Raji (cell line): ENCODE data around the gene DTX3.
A peak's percentile ranks its signal among the peaks of the same experiment; 100 is the strongest.

ENCODE experiments used
- POLR2A ChIP-seq: IDR thresholded peaks from 2 replicates; pipeline ENCODE4 v1.6.1; 2011; ENCODE audit warnings: low read depth, low read length, control low read depth; ENCODE audit not compliant: insufficient read depth

DTX3 gene

DNA sequence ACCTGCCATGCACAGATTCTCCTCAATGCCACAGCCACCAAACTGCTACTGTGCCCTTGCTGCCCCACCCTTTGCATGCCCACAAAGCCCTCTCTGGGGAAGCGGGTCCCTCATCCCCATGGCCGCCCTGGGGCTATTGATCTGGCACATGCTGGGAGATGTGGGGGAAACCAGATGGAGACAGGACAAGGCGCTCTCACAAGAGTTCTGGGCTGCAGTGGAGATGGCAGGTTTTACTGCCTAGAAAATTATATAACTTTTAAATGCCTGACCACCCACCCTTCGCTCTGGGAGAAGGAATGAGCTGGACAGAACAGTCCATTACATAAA, 24.2 kb upstream of the DTX3 start:
- no peak for TF ChIP-seq POLR2A

DNA sequence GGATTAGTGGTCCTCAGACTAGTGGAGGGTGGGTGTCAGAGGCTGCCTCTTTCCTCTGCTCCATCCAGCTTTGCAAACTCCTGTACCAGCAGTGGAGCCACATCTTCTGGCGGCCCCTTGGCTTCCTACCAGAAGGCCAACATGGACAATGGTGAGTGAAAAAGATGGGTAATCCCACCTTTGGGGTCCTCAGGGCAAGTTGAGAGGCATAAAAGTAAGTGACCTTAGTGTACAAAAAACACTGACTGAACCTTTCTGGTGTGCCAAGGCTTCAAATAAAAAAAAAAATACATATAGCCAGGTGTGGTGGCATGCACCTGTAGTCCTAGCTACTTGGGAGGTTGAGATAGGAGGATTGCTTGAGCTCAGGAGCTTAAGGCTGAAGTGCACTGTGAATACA, 22.8 kb upstream of the DTX3 start:
- TF ChIP-seq POLR2A: no peak

GRCh38 chr12:57582440-57582839, 22.2 kb upstream of the DTX3 start:
- no peak for TF ChIP-seq POLR2A

DNA sequence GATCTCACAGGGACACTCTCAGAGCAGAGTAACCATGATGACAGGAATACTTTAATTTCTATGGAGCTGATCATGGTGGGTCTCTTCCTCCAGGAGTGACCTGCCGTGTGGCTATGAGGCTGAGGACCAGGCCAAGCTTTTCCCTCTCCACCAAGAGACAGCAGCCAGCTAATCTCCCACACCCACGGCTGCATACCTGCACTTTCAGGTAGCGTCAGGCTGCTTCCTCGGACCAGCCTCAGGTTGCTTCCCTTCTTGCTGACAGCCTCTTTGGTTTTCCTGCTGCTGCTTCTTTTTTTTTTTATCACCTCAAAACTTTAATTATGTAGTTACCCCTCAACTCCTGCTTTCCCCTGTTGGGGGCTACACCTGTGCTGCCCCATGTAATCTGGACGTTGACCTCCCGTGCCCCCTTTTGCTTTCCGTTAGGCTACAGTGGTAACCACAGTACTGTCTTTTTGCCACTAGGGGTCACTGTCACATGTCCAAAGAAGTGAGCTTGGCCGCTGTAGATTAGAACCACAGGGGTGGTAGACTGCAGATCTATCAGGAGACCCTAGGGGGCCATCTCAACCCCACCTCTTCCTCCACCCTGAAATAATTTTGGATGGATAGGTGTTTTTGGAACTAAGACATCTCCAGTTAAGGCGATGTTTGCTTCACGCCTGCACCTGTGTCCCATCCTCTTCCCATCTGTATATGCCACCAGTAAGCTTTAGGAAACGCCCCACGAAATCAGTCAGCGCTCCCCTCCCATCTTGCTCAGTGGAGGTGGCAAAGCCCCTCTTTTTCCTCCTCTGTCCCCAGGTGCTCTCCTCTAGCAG, 21.4 kb upstream of the DTX3 start:
- TF ChIP-seq POLR2A: no peak

GRCh38 chr12:57584050-57584449, 20.6 kb upstream of the DTX3 start:
- no peak for TF ChIP-seq POLR2A

GRCh38 chr12:57584690-57585089, 19.9 kb upstream of the DTX3 start:
- TF ChIP-seq POLR2A: no peak

- TF ChIP-seq POLR2A: no peak
These were observed 19.5 kb upstream of the DTX3 start for GRCh38 chr12:57585156-57585555.

DNA sequence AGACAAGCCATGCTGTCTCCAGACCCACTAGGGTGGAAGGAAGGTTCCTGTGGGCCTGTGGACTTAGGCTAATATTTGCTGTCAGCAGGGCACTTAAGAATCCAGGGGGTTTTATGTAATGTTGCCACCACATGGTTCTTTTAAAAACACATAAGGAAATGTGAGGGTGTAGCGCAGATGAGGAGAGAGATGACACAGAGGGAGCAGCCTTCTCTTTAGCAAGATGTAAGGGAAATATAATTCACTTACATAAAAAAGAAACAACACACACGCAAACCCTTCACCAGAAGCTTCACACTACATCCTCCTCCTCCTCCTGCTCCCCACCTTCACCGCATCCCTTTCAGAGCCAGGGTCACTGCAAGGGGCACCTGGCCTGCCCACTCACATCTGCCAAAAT, 18.5 kb upstream of the DTX3 start:
- TF ChIP-seq POLR2A: no peak

- TF ChIP-seq POLR2A: no peak
These were observed 17.7 kb upstream of the DTX3 start for GRCh38 chr12:57586832-57587429.

- TF ChIP-seq POLR2A: no peak
These were observed 14.2 kb upstream of the DTX3 start for GRCh38 chr12:57590479-57590863.

GRCh38 chr12:57590864-57591781, 13.5 kb upstream of the DTX3 start, which contains the start of gene PIP4K2C:
Gene PIP4K2C (plus strand): TSS chr12:57591192. CDS start chr12:57591290, 98 bp downstream.
- TF ChIP-seq POLR2A: peak; percentile 93

DNA sequence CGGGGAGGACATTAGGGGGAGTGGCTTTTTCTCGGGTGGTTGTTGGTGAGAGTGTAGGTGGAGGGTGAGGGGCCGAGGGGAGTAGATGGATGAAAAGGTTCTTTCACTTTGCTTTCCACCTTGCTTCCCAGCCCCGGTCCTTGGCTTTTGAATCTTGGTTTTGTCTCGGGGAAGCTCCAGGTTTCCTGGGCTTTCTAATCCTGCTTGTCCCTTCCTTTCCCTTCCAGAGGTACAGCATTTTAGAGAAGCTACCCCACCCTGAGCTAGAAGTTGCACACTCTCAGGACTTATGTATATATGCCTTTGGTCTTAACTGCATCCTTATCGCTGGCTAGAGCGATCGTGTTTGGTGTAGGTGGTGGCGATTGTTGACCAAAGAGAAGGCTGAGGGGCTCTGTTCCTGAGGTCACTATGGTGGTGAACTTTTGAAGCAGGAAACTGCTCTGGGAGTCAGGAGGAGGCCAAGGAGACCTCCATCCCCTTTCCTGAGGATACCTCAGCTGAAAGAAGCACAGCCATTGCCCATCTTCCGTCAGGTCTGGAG, 12.8 kb upstream of the DTX3 start:
- no peak for TF ChIP-seq POLR2A

- no peak for TF ChIP-seq POLR2A
These were observed 12.0 kb upstream of the DTX3 start for GRCh38 chr12:57592551-57593165.

GRCh38 chr12:57593187-57593586, 11.4 kb upstream of the DTX3 start:
- TF ChIP-seq POLR2A: no peak

DNA sequence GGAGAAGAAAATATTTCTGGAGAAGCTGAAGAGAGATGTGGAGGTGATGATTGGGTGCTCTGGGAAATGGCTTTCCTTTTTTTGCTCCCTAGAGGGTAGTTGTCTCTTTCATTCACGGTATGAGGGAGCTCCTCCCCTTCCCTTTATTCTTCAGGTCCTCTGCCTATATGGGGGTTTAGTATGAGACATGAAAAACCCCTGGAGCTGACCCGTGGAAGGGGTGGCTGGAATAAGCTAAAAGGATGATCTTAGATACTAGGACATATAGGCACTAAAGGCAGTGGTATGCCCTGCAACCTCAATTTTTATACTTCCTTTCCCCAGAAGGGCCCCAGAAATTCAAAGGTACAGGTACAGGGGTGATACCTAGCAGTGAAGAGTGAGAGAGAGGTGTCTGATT, 4.2 kb upstream of the DTX3 start:
- no peak for TF ChIP-seq POLR2A
